Measurements from ENCODE around the gene CFAP61. TPM values are rescaled to one million over a fixed set of nuclear protein-coding genes. Genes with fewer than 3 reads are reported as not detected.

Gene CFAP61
- total and polyA plus RNA-seq, 10 donors, result 0.06 to 0.17 TPM; not detected in 8

GRCh38 chr20:20231528-20232298, 179.4 kb downstream of the CFAP61 start:
- H3K36me3 ChIP-seq, result no peaks in the 10 kb centered on the region
- peaks cover 0 to 14% (median 8%) of the 10 kb centered on the region in 8 donors for H3K9me3 ChIP-seq
- intact Hi-C loops (cut with DNase I; ENCODE audit: low total_unique reads), result no loop called here
- no peak overlapping the region for H3K4me3 ChIP-seq
- WGBS, 5 donors, result 64 to 79% (median 72%) methylated on average over 9 to 11 of the region's 11 CpGs
- TF ChIP-seq POLR2AphosphoS5 (IDR thresholded peaks at IDR 0.05), result no peak
- no peak for TF ChIP-seq CTCF (IDR thresholded peaks at IDR 0.05 in 8 of 11, conservative IDR thresholded peaks at IDR 0.05 in 3 of 11)
- no peak for TF ChIP-seq POLR2A (IDR thresholded peaks at IDR 0.05)
- H3K27ac ChIP-seq, result no peak overlapping the region
- H3K27me3 ChIP-seq (replicated peaks in 1 of 7), result peaks cover 0 to 25% (median 0%) of the 10 kb centered on the region in 7 donors
- no peak for DNase-seq
- no peaks in the 10 kb centered on the region for H3K4me1 ChIP-seq

- WGBS, 5 donors, result 80 to 87% (median 83%) methylated on average over 19 of the region's 19 CpGs
- intact Hi-C loops (cut with DNase I; ENCODE audit: low total_unique reads), result no loop called here
- Histone ChIP-seq H3K9me3 (peaks cover 0 to 2% (median 0%) of the 10 kb centered on the region in 8 donors), H3K36me3 (no peaks in the 10 kb centered on the region), H3K27ac (no peak overlapping the region), H3K27me3 (replicated peaks in 1 of 7) (peaks cover 0 to 25% (median 0%) of the 10 kb centered on the region in 7 donors), H3K4me1 (no peaks in the 10 kb centered on the region), H3K4me3 (no peak overlapping the region)
- TF ChIP-seq CTCF (IDR thresholded peaks at IDR 0.05 in 8 of 11, conservative IDR thresholded peaks at IDR 0.05 in 3 of 11), result no peak
- TF ChIP-seq POLR2AphosphoS5 (IDR thresholded peaks at IDR 0.05), result no peak
- TF ChIP-seq POLR2A (IDR thresholded peaks at IDR 0.05), result no peak
- DNase-seq, result no peak
Observed at GRCh38 chr20:20233041-20233514, 180.7 kb downstream of the CFAP61 start.

- DNase-seq, result no peak
- WGBS, 5 donors, result 83 to 93% (median 89%) methylated on average over 4 of the region's 4 CpGs
- no peak for TF ChIP-seq POLR2AphosphoS5 (IDR thresholded peaks at IDR 0.05)
- no peak for TF ChIP-seq POLR2A (IDR thresholded peaks at IDR 0.05)
- no peak for TF ChIP-seq CTCF (IDR thresholded peaks at IDR 0.05 in 8 of 11, conservative IDR thresholded peaks at IDR 0.05 in 3 of 11)
Observed at GRCh38 chr20:20235681-20236080, 183.3 kb downstream of the CFAP61 start.

More at GRCh38 chr20:20235681-20236080, 183.3 kb downstream of the CFAP61 start:
- intact Hi-C loops (cut with DNase I; ENCODE audit: low total_unique reads), result no loop called here
- Histone ChIP-seq H3K4me3 (no peak overlapping the region), H3K9me3 (no peaks in the 10 kb centered on the region), H3K27ac (no peak overlapping the region), H3K4me1 (no peaks in the 10 kb centered on the region), H3K36me3 (no peaks in the 10 kb centered on the region), H3K27me3 (replicated peaks in 1 of 7) (peaks cover 0 to 25% (median 0%) of the 10 kb centered on the region in 7 donors)
